IMR-90 (cell line): ENCODE results near the gene XIST. TPM values are rescaled to one million over a fixed set of nuclear protein-coding genes. Genes with fewer than 3 reads are reported as not detected.

Experiments
- ATAC-seq: fragments of 200-7000 bp; cut with Tn5 transposase; 2 replicates; pipeline ENCODE4 v1.9.1; 2020; ENCODE audit warnings: low read depth, mild to moderate bottlenecking, moderate library complexity
- BruUV-seq: library from RNA; stranded (reverse); fragments of 400-500 nt; replicated peaks from 2 replicates; lab custom pipeline; 2021; lab: Mats Ljungman, UMichigan
- CTCF ChIA-PET: fragments of 300-600 bp; formaldehyde crosslinking; extraction: SDS; loops from one replicate; lab custom pipeline; 2021; ENCODE audit warnings: antibody characterized with exemption; lab: Yijun Ruan, JAX
- POLR2A ChIA-PET: fragments of 300-600 bp; sonication (Branson Sonifier 250); formaldehyde crosslinking; loops from one replicate; lab custom pipeline; 2022; ENCODE audit warnings: antibody characterized with exemption; ENCODE audit not compliant: unreplicated experiment; lab: Charles Lee
- DNase-seq: peaks from one replicate; pipeline ENCODE4 v3.0.0; 2013
- H2AFZ ChIP-seq: replicated peaks from 2 replicates; pipeline ENCODE3; 2013; ENCODE audit warnings: low read length, mild to moderate bottlenecking; ENCODE audit not compliant: poor library complexity
- H2AK5ac ChIP-seq: 2 replicates; pipeline ENCODE4 v1.6.1; 2013; ENCODE audit warnings: low read depth, low read length, inconsistent platforms
- H2AK9ac ChIP-seq: replicated peaks from 2 replicates; pipeline ENCODE3; 2013; ENCODE audit warnings: mild to moderate bottlenecking, low read depth, low read length, moderate library complexity; ENCODE audit not compliant: poor library complexity
- H2BK120ac ChIP-seq: 2 replicates; pipeline ENCODE4 v1.6.1; 2013; ENCODE audit warnings: low read depth, low read length, inconsistent platforms
- H2BK15ac ChIP-seq: 3 replicates; pipeline ENCODE4 v1.6.1; 2013; ENCODE audit warnings: low read depth, low read length, inconsistent platforms
- H2BK20ac ChIP-seq: 2 replicates; pipeline ENCODE4 v1.6.1; 2013; ENCODE audit warnings: low read depth, mild to moderate bottlenecking, inconsistent platforms, low read length, moderate library complexity
- H2BK5ac ChIP-seq: 2 replicates; pipeline ENCODE4 v1.6.1; 2013; ENCODE audit warnings: mild to moderate bottlenecking, low read depth, low read length, inconsistent platforms; ENCODE audit not compliant: poor library complexity, severe bottlenecking
- H3K14ac ChIP-seq: replicated peaks from 2 replicates; pipeline ENCODE4 v1.6.1; 2013; ENCODE audit warnings: low read depth, low read length, inconsistent platforms
- H3K18ac ChIP-seq: 2 replicates; pipeline ENCODE4 v1.6.1; 2013; ENCODE audit warnings: low read depth, low read length, control low read depth
- H3K23ac ChIP-seq: 2 replicates; pipeline ENCODE4 v1.6.1; 2013; ENCODE audit warnings: low read depth, low read length, inconsistent platforms
- H3K27ac ChIP-seq: 2 replicates; pipeline ENCODE4 v1.5.1; 2013; ENCODE audit warnings: mild to moderate bottlenecking, control low read depth, low read length; ENCODE audit not compliant: insufficient read depth
- H3K27me3 ChIP-seq: 2 replicates; pipeline ENCODE4 v1.6.1; 2013; ENCODE audit warnings: low read length; ENCODE audit not compliant: control insufficient read depth, insufficient read depth
- H3K36me3 ChIP-seq: 2 replicates; pipeline ENCODE4 v1.6.1; 2013; ENCODE audit warnings: low read length, mixed read lengths; ENCODE audit not compliant: control insufficient read depth, insufficient read depth
- H3K4ac ChIP-seq: 2 replicates; pipeline ENCODE4 v1.6.1; 2013; ENCODE audit warnings: low read depth, low read length, inconsistent platforms
- H3K4me1 ChIP-seq: 2 replicates; pipeline ENCODE4 v1.6.1; 2013; ENCODE audit warnings: low read length, mixed read lengths; ENCODE audit not compliant: control insufficient read depth, insufficient read depth
- H3K4me2 ChIP-seq: 2 replicates; pipeline ENCODE4 v1.6.1; 2013; ENCODE audit warnings: low read depth, mild to moderate bottlenecking, control low read depth, low read length, moderate library complexity
- H3K4me3 ChIP-seq: 2 replicates; pipeline ENCODE4 v1.5.1; 2013; ENCODE audit warnings: low read depth, mild to moderate bottlenecking, control low read depth, low read length, moderate library complexity; ENCODE audit not compliant: insufficient read depth
- H3K56ac ChIP-seq: 2 replicates; pipeline ENCODE4 v1.6.1; 2013; ENCODE audit warnings: low read length, inconsistent platforms; ENCODE audit not compliant: insufficient read depth; ENCODE audit errors: extremely low read depth
- H3K79me1 ChIP-seq, 2 experiments: 2 replicates each; pipeline ENCODE4 v1.6.1; 2013; ENCODE audit warnings: low read length in 2 of 2, inconsistent platforms in 1 of 2, low read depth in 1 of 2
- H3K9ac ChIP-seq: 2 replicates; pipeline ENCODE4 v1.6.1; 2013; ENCODE audit warnings: low read depth, low read length, control low read depth
- H3K9me1 ChIP-seq: 2 replicates; pipeline ENCODE4 v1.6.1; 2013; ENCODE audit warnings: low read length, inconsistent platforms; ENCODE audit not compliant: insufficient read depth
- H3K9me3 ChIP-seq: 2 replicates; pipeline ENCODE4 v1.6.1; 2013; ENCODE audit warnings: low read length; ENCODE audit not compliant: control insufficient read depth, insufficient read depth
- H4K20me1 ChIP-seq: 2 replicates; pipeline ENCODE4 v1.6.1; 2013; ENCODE audit warnings: low read length, inconsistent platforms; ENCODE audit not compliant: insufficient read depth
- H4K5ac ChIP-seq: 2 replicates; pipeline ENCODE4 v1.6.1; 2013; ENCODE audit warnings: mild to moderate bottlenecking, low read depth, low read length, control low read depth
- H4K8ac ChIP-seq, 2 experiments: 2 replicates each; pipeline ENCODE4 v1.6.1; 2013; ENCODE audit warnings: low read depth in 2 of 2, low read length in 2 of 2, control low read depth in 1 of 2, inconsistent platforms in 1 of 2
- H4K91ac ChIP-seq: 2 replicates; pipeline ENCODE4 v1.6.1; 2013; ENCODE audit warnings: low read depth, low read length, inconsistent platforms; ENCODE audit not compliant: insufficient read depth
- CHD1 ChIP-seq: IDR thresholded peaks from 2 replicates; pipeline ENCODE4 v1.6.1; 2012; ENCODE audit warnings: low read depth, low read length, improper control_type of control experiment
- FOS ChIP-seq: fragments of 150-350 bp; IDR thresholded peaks from 2 replicates; pipeline ENCODE4 v1.6.1; 2016; ENCODE audit warnings: low read depth, low read length
- MAFK ChIP-seq: IDR thresholded peaks from 2 replicates; pipeline ENCODE4 v1.6.1; 2012; ENCODE audit warnings: low read depth, low read length, improper control_type of control experiment
- MAZ ChIP-seq: IDR thresholded peaks from 2 replicates; pipeline ENCODE4 v1.6.1; 2012; ENCODE audit warnings: low read depth, mild to moderate bottlenecking, low read length, improper control_type of control experiment, moderate library complexity, borderline replicate concordance
- MXI1 ChIP-seq: IDR thresholded peaks from 2 replicates; pipeline ENCODE4 v1.6.1; 2012; ENCODE audit warnings: low read depth, mild to moderate bottlenecking, low read length, moderate library complexity, borderline replicate concordance
- POLR2A ChIP-seq: IDR thresholded peaks from 2 replicates; pipeline ENCODE4 v1.6.1; 2012; ENCODE audit warnings: mild to moderate bottlenecking, low read depth, low read length
- SMC3 ChIP-seq: fragments of 150-350 bp; IDR thresholded peaks from 2 replicates; pipeline ENCODE4 v1.6.1; 2016; ENCODE audit warnings: low read depth, mild to moderate bottlenecking, antibody characterized with exemption, low read length, moderate library complexity
- WGBS, 2 experiments: methylation state at CpG; one replicate each; pipeline versions ENCODE4 v1.1.5 to v1.1.7; 2013; ENCODE audit warnings: missing lambda C conversion rate in 2 of 2; ENCODE audit not compliant: insufficient read length in 1 of 2; ENCODE audit errors: extremely low coverage in 2 of 2; 5-methylcytosine and 5-hydroxymethylcytosine counted together
- dilution Hi-C: fragments of 300-500 bp; cut with HindIII; formaldehyde crosslinking; loops from one replicate; pipeline ENCODE4 v1.14.3; 2018; ENCODE audit warnings: low sequenced_read_pairs; ENCODE audit not compliant: unreplicated experiment
- in situ Hi-C: fragments of 300-500 bp; cut with MboI; formaldehyde crosslinking; loops from 3 replicates; pipeline ENCODE4 v1.14.3; 2019; ENCODE audit warnings: low sequenced_read_pairs, inconsistent platforms, mixed read lengths
- intact Hi-C: fragments of 100-400 bp; cut with micrococcal nuclease; formaldehyde crosslinking; loops from 2 replicates; pipeline ENCODE4 v1.10.0; 2022
- polyA plus RNA-seq, 3 experiments: library from polyadenylated mRNA; depleted of rRNA; stranded (reverse); fragments of >200 nt; gene quantifications; 2 replicates each; pipeline ENCODE4 v1.2.3, GENCODE V29; 2012; ENCODE audit warnings: low replicate concordance in 1 of 3
- total RNA-seq: library from RNA; depleted of rRNA; stranded (reverse); fragments of >200 nt; gene quantifications from 2 replicates; pipeline ENCODE4 v1.2.3, GENCODE V29; 2012
- TF ChIP-seq, protein P1 (sequence below): fragments of 150-350 bp; IDR thresholded peaks from 2 replicates; pipeline ENCODE4 v1.6.1; 2017; ENCODE audit warnings: mild to moderate bottlenecking, antibody characterized with exemption, low read length, low read depth

XIST gene
- total and polyA plus RNA-seq, 2 of the 4 experiments (the other 2 are of a cell fraction), result 48.9 to 159 TPM

DNA sequence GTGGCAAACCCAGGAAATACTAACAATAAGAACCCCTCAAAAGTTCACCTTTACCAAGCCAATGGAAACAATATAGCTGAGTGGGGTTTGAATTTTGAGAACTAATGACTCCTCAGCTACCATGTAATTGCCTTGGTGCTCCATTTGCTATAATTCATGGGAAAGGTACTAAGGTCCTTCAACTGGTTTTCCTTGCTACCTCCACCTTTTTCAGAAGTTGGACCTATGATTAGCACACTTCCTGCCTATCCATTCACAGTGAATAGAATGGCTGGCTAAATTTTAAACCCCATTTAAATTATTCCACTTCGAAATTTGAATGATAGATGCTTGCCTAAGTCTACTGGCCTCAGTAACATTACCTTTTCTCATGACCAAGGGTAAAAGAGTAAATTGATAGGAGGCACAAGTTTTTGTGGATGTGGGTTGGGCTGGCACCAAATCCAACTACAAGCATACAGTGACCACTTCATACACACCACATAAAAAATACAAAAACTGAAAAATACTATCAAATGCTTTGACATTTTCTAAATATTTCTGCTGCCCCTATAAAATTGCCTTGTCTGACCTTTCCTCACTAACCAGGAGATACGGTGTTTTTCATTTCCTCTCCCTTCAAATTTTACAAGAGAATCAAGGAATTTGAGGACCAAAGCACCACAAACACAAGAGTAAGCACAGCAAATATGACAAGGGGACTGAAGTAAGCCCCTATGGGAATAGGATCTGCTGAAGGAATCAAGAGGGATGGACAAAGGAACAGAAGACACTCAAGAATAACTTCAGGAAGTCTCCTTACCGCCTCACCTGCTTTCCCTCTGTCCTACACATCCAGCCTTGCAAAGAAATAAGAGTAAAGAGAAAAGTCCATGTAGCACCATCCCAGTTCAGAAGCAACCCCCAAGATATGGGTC, 34.1 kb downstream of the XIST start (continued):
- TF ChIP-seq SMC3, result no peak

DNA sequence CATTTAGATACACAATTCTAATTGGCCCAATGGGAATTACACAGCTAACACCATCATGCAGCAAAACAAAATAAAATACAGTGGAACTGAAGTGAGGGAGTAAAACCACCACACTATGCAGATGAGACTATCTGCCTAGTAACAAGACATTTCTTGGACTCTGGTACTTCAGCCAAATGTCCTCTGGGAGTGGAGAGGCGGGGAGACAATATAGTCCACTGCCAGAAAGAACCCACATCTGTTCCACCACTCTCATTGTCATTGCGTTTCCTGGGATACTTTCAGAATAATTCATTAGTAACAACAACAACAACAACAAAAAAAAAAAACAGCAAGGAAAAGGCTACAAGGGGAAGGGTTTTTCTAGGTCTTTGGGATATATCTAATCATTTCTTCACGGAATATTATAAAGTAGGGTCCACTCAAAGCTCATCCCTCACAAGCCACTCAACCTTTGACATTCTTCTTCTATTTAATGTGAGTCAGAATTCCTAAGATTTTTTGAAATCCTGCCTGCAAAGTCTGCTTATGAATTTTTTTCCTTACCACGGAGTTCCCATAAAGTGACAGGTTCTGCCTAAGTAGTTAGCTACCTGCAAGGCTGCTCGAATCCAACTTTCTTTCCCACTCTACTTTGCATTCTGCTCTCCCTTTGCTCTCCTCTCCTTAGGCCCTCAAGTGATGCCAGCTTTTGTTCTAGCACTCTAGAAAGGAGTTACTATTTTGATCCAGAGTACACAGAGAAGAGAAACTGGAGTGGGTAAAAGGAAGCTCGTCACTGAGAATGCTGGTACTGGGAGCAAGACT, 34.9 kb downstream of the XIST start:
- no TSS peak for BruUV-seq
- Histone ChIP-seq H4K91ac (no peak overlapping the region), H2AFZ (no peak overlapping the region), H3K27ac (no peak overlapping the region), H3K14ac (no peak overlapping the region), H4K5ac (no peak overlapping the region), H2AK9ac (no peak overlapping the region), H2AK5ac (no peak overlapping the region), H2BK20ac (no peak overlapping the region), H3K4me3 (no peak overlapping the region), H3K9ac (no peak overlapping the region), H3K79me1 (no peaks in the 10 kb centered on the region), H2BK5ac (no peak overlapping the region), H2BK120ac (no peak overlapping the region), H3K4ac (no peak overlapping the region), H3K23ac (no peak overlapping the region), H3K9me1 (no peaks in the 10 kb centered on the region), H3K9me3 (no peaks in the 10 kb centered on the region), H3K18ac (no peak overlapping the region), H3K27me3 (no peaks in the 10 kb centered on the region), H3K56ac (no peak overlapping the region), H3K4me1 (no peaks in the 10 kb centered on the region), H4K8ac (no peak overlapping the region), H2BK15ac (no peak overlapping the region), H4K20me1 (peaks cover 6% of the 10 kb centered on the region), H3K4me2 (no peak overlapping the region), H3K36me3 (no peaks in the 10 kb centered on the region)
- no peak for TF ChIP-seq SMC3
- TF ChIP-seq MAFK, result no peak
- TF ChIP-seq CHD1, result no peak
- no peak for TF ChIP-seq FOS
- TF ChIP-seq, protein P1, sequence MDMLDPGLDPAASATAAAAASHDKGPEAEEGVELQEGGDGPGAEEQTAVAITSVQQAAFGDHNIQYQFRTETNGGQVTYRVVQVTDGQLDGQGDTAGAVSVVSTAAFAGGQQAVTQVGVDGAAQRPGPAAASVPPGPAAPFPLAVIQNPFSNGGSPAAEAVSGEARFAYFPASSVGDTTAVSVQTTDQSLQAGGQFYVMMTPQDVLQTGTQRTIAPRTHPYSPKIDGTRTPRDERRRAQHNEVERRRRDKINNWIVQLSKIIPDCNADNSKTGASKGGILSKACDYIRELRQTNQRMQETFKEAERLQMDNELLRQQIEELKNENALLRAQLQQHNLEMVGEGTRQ, result no peak
- TF ChIP-seq MXI1, result no peak
- no peak for TF ChIP-seq POLR2A
- TF ChIP-seq MAZ, result no peak
- WGBS, 2 experiments, result 20% methylated on average over 1 of the region's 6 CpGs; no CpG with 5 or more reads in 1 of the 2 experiments
- ATAC-seq (peak; percentile 14), DNase-seq (no peak)
- ChIA-PET CTCF (no interaction called here), POLR2A (interaction anchor here (0.8 kb wide), 1 partner anchor 34 kb away, joined by 5 read pairs; no protein-coding TSS in a partner anchor)
- intact Hi-C loops, result loop anchor here (10.0 kb wide), 1 partner anchor 63 kb away; no protein-coding TSS in a partner anchor
- in situ Hi-C loops, result no loop called here
- dilution Hi-C loops, result no loop called here
